COLO829 (cell line): ENCODE measurements around the gene ACOT7.
"Not testable (repeated sequence)": the region's sequence is repeated elsewhere in the genome, so short reads cannot be mapped to it uniquely, and the experiment has no call there.

Experiments used
- DNase-seq: peaks from one replicate; pipeline ENCODE4 v3.0.0; 2012; ENCODE audit warnings: low spot score

The ACOT7 gene

DNA sequence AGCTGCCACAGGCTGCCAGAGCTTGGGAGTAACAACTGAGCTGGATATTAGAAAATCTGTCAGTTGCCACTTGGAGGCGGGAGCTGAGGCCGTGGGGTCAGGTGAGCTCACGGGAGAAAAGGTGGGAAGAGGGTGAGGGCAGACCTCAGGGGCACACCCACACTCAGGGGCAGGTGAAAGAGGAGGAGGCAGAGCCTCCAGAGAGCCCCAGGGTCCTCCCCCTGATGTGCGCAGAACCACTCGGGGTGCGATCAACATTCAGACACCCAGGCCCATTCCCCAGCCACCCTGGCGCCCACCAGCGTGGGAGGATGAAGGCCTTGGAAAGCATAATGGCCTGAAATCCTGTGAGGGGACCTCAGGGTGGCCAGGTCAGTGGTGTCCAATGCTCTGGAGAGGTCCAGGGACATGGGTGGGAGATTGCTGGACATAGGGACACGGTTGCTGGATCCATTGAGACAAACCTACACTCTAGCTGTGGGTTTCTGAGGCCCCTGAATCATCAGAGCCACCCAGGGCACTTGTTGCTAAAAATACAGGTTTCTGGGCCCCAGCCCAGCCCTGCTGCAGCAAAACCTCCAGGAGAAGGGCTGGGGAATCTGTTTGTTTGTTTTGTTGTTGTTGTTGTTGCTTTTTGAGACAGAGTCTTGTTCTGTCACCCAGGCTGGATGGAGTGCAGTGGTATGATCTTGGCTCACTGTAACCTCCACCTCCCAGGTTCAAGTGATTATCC is 83.3 kb downstream of the ACOT7 start:
- DNase-seq = no peak

DNA sequence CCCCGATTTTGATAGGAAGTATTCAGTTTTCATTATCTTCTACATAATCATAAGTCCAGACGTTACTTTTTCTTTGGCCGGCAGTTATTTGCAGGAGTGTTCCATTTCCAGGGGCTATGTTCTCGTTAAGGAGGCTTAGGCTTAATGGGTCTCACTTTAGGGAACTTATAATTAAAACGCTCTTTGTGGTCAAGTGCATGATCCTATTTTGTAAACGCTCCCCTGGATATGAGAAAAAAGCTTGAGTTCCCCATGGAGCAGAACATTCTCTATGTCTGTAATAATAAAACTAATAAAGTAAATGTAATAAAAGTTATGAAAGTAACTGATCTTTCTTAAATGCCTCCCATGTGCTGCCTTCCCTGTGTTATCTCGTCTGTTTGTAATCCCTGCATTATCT is 84.0 kb downstream of the ACOT7 start:
- DNase-seq = no peak

DNA sequence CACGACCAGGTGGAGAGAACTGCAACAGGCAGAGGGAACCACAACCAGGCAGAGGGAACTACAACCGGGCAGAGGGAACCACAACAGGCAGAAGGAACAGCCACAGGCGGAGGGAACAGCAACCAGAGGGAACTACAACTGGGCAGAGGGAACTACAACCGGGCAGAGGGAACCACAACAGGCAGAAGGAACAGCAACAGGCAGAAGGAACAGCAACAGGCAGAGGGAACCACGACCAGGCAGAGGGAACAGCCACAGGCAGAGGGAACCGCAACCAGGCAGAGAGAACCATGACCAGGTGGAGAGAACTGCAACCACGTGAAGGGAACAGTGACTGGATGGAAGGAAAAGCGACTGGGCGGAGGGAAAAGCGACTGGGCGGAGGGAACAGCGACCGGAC is 85.1 kb downstream of the ACOT7 start:
- DNase-seq = no peak

DNA sequence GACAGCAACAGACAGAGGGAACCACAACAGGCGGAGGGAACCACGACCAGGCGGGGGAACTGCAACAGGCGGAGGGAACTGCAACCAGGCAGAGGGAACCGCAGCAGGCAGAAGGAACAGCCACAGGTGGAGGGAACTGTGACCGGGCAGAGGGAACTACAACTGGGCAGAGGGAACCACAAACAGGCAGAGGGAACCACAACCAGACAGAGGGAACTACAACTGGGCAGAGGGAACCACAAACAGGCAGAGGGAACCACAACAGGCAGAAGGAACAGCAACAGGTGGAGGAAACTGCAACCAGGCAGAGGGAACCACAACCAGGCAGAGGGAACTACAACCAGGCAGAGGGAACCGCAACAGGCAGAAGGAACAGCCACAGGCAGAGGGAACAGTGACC is 85.9 kb downstream of the ACOT7 start:
- not testable (repeated sequence) for DNase-seq

DNA sequence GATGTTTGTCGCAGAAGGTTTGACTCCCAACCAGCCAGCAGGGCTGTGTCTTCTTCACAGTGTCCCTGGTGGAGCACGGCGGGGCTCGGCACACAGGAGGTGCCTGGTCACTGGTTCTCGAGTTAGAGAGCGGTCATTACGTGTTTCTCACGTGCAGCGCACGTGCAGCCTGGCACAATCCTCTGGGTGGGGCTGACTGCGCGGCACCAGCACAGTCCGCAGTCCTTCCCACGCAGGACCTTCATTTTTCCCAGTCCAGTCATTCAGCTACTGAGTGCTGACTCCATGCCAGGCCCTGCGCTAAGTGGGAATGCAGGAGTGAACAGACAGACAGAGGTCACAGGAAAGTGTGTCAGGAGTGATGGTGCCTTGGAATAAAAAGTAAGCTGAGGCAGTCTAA is 86.5 kb downstream of the ACOT7 start:
- no peak for DNase-seq

DNA sequence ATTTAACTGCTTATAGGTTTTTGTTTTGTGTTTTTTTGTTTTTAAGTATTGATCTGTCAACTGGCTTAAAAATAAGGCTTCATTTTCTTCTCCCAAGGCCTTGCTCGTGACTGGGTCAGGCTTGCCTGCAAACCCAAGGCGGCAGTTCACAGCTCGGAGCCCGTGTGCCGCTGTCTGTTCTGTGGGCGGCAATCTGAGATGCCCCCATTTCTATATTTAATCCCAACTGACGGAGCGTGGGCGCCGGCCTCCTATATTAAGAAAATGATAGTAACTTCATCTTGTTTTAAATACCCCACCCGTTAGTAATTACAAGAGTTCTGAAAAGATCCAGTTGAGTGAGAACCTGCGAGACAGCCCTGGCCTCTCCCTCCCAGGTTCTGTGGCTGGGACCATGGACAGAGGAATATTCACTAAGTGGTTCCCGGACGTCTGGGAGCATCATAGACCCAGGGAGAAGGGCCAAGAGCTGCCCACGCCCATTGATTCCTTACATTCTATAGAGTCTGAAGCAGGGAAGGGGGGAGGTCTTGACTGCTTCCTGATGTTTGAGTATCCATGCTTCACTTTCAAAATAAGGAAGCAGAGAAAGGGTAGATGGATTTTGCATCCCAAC is 90.1 kb downstream of the ACOT7 start:
- DNase-seq = no peak

DNA sequence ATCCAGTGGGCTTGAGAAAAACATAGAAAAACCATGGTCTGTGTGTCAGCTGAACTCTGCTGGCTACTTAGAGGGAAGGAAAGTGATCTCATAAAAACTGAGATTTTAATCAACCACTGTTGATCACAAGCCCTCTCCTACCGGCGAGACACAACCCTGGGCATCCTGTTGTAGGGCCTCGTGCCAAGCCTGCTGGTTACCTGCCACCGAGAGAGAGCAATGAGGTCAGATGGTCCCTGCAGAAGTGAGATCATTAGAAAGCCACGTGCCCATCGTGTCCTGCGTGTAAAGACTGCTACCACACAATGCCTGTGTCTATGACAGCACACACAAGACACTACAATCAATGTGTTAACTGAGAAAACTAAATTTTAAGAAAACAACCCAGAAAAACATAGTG is 91.0 kb downstream of the ACOT7 start:
- no peak for DNase-seq

DNA sequence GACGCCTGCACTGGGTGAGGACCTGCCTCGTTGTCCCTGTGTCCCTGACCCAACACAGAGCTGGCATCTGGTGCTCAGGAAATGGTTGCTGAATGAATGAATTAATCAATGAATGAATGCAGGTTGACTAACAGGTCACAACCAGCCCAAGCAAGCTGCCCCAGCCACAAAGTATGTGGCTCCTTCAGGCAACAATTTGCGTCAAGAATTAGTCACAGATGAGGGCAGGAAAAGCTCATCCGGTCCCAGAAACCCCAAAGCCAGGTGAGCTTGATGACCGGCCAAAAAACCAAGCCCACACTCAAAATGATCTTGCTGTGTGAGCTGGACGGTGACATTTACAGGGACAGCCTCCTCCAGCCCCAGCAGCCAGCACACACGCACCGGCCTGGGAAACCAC is 92.0 kb downstream of the ACOT7 start:
- no peak for DNase-seq

DNA sequence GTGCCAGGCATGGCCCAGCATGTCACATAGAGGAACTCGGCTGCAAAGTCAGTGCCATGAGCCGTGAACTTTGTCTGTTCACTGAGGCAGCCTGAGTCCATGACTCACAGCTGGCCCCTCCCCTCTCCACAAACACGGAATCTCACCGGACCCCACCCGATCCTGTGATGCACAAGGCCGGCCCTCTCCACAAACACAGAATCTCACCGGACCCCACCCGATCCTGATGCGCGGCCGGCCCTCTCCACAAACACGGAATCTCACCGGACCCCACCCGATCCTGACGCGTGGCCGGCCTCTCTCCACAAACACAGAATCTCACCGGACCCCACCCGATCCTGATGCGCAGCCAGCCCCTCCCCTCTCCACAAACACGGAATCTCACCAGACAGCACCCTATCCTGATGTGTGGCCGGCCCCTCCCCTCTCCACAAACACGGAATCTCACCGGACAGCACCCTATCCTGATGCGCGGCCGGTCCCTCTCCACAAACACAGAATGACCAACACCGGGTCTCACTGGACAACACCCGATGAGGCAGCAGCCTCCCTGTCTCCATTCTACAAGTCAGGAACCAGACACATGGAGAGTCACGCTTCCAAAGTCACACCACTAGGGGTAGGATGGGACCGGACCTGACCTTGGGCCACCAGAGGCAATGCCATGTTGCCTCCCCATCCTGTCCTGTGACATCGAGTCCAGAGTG is 93.1 kb downstream of the ACOT7 start:
- DNase-seq = no peak

DNA sequence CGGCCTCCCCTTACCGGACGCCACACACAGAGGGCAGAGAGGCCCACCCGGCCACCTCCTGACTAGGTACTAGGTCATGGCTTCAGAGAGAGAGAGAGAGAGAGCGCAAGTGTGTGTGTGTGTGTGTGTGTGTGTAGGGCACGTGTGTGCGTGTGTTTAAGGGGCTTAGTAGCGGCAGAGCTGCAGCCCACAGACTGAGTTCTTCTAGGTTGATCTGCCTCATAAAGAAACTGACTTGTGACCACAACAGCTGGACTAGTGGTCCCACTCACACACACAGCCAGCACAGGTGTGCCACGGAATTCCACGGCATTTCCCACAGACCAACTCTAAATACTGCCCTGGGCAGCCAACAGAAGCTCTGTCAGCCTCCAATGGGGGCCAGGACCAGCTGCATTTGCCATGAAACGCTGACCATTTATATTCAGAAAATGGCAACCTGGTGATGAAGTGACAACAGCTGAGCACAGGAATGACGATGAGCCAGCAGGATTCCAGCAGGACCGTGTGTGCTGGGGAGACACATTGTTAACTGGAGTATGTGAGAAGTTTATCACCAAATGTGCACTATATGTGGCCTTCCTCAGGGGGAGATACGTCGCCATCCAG is 93.9 kb downstream of the ACOT7 start:
- no peak for DNase-seq

DNA sequence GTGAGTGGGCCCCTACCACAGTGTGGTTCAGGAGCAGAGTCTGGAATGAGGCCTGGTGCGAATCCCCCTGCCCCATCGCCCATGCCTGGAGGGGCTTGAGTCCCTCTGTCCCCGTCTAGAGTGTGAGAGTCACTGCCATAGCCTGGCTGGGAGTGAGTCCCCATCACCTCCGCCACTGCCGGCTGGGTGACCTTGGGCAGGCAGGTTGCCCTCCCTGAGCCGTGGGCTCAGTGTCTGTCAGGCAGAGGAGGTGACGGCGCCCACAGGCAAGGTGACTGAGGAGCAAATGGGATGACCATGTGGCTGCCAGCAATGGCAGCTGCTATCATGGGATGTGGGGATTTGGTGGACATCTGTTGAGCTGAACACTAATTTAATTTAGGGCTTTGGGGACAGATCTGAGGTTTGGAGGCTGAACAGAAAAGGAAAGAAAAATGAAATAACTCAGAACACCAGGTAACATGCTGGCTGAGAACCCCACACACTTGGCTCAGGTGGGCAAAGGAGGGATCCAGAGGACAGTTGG is 94.6 kb downstream of the ACOT7 start:
- no peak for DNase-seq

DNA sequence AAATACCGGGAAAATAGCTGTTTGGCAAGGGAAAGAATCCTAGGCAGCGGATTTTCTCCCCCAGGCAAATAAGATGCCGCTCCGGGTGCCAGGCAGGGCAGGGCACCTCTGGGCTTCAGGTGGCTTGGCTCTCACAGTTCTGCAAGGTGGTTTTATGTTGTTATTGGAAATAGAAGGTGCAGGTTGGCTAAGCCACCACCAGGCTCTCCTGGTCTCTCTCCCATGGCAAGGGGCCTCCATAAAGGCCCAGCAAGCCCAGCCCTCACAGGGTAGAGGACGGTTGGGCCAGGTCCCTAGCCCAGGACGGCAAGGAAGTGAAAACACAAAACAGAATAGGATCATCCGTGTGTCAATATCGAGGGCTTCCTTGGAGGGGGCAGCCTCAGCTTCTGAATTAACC is 95.0 kb downstream of the ACOT7 start:
- no peak for DNase-seq

DNA sequence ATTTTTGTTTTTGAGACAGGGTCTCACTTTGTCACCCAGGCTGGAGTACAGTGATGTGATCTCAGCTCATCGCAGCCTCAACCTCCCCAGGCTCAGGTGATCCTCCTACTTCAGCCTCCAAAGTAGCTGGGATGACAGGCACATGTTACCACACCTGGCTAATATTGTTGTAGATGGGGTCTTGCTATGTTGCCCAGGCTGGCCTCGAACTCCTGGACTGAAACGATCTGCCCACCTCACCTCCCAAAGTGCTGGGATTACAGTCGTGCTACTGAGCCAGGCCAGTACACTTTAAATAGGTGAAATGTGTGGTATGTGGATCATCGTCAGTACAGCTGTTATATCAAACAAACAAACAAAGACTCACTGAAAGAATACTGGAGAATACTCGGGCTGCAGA is 97.7 kb downstream of the ACOT7 start:
- no peak for DNase-seq

DNA sequence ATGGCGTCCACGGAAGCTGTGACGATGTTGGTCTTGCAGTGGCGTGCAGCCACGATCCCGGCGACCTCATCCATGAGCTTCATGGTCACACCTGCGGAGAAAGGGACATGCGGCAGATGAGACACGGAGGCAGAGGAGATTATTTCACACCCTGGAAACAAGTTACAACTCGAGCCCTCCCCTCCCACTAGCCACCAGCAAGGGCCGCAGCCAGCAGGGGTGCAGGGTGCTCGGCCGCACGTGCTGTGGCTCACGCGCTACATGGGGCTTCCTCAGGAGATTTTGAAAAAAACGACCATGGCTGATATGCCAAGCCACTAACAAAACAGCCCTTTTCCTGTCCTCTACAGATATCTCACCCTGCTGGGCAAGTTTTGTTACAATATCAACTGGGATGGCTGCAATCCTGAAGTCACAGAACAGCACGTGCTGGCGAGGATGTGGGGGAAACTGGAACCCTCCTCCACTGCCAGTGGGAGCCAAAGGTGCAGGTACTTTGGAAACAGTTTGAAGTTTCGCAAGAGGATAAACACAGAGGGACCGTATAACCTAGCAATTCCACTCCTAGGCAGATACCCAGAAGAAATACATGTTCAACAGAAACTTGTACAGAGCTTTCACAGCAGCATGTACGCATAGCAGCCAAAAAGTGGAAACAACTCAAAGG is 98.5 kb downstream of the ACOT7 start:
- DNase-seq = no peak

DNA sequence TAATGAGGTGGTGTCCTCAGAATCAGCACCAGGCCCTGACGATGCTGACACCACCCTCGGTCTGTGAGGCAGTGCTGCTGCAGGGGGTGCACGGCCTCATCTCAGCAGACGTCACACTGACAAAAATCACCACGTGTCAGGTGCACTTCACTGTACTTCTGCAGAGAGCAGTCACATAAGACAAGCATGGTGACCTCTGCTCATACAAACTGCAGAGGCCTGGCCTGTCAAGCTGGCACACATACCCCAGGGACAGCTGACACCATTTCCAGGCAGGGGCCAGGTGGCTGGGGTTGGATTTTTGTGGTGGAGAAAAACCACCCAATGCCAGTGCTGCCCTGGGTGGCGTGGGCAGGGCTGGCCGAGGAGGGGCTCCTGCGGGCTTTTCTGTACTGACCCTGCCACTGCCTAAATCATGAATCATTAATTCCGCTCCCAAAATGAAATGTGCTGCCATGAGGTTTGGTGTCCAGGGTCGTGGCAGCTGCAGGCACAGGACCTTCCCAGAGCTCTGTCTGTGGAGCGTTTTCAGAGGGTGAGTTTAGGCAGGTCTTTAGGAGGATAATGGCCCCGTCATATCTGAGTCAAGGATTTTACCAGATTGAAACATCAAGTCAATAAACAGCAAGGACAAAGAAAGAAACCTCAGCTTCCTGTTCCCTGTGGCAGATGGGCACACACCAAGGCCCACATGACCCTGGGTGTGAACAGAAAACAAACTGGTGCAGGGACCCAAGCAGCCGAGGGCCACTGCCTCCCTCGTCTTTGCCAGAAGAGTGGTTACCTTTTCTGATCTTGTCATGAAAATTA is 99.3 kb downstream of the ACOT7 start:
- DNase-seq = no peak

DNA sequence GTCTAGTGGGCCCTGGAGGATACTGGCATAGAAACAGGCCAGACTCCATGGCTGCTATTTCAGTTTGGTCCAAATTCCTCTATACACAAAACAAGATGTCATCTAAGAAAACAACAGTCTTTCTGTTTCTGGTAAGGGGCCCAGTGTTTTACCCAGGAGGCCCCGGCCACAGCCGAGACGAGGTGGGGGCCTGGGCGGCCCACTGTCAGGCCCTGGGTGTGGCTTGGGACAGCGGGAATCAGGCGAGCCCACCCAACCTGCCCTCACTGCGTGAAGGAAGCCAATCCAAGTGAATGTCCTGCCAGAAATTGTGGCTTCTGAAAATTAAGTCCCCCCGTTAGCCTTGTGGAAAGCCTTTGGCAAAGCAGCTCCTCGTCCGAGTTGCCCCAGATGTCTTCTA is 101.5 kb downstream of the ACOT7 start:
- DNase-seq = no peak

DNA sequence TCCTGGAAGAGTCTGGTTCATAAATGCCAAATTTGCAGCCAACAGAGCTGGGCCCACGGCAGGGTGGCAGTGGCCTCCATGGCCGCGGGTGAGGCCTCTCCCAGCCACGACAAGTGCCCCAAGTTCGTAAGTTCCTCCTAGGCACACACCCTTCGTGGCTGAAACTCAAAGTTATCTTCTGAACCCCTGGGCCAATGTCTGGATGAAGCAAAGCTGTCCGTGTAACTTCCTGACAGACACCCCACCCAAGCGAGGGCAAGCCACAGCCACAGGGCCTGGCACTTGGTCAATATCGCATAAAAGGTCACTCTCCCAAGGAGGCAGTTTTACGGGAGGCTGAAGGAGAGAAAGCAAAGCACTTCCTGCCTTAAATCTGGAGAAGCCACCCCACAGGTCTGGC is 104.9 kb downstream of the ACOT7 start:
- no peak for DNase-seq

DNA sequence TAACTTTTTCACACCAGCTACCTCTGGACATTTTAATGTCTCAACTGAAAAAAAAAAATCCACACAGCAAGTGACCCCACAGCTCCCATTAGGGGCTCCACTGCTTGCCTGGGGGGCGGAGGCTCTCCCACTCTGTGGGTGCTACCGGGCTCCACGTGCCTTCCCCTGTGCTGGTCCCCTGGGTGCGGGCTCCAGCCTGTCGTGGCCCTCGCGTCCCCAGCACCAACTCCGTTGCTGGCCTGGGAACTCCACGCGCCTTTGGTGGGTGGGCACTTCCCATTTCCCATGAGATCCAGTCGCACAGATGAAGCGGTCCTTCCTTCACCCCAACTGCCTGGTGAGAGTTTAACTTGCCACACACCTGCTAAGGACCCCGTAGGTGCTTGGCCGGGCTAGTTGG is 105.5 kb downstream of the ACOT7 start:
- DNase-seq = no peak

DNA sequence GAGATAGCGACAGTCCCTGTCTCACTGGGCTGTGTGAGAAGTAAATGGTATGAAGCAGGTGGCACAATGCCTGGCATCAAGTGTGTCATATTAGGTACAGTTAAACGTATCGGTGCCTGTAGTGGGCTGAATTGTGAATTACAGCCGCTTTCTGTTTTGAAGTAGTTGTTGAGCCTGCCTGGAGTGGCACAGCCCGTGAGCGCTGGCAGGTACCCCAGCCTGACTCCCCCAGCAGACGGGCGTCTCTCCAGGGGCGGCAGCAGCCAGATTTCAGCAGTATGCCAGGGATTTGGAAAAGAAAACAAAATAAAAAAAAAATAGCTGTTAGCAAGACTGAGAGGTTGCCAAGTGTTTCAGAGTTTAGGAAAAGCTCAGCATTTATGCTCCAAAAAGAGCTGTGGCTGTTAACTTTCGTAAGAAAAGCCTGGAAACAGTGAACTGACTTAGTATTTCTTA is 106.1 kb downstream of the ACOT7 start:
- DNase-seq = no peak

DNA sequence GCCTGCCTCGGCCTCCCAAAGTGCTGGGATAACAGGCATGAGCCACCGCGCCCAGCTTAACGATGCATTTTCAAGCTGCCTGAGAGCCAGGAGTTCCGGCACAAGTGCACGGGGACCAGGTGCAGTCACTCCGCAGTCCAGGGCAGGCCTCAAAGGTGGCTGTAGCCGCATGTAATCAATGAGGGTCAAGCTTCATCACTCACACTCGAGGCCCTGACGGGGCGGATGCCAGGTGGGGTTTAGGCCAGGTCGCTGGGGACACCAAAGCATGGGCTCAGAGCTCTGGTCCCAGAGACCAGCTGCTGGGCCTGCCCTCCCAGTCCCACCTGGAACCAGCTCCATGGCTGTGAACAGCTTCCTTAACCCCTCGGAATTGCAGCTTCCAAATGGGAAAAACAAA is 106.5 kb downstream of the ACOT7 start:
- DNase-seq = no peak

DNA sequence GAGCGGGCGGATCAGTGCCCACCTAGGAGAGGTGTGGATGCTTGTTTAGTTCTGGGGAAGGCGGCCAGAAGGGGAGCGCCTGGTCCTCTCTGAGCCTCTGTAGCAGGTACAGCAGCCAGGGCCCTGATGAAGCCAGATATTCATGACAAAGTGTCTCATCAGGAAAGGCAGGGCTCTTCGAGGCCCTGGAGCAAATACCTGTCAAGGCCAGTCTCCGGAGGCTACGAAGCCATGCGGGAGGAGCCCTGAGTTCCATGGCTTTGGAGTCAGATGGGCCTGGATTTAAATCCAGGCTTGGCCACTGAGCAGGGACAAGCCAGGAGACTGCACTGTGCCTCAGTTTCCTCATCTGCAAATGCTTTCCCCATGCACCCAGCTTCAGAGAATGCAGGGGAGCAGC is 107.3 kb downstream of the ACOT7 start:
- no peak for DNase-seq
